A673 (cell line): ENCODE measurements around the gene DPF3.

Source experiments
- CTCF ChIP-seq: fragments of 300-800, 200-600 bp; sonication (generic); conservative IDR thresholded peaks from 2 replicates; pipeline ENCODE4 v1.5.1; 2017; ENCODE audit warnings: low read depth, mild to moderate bottlenecking, antibody characterized with exemption, low read length, moderate library complexity, mixed read lengths
- EZH2 ChIP-seq: fragments of 200-600 bp; sonication (generic); IDR thresholded peaks from 2 replicates; pipeline ENCODE4 v1.6.1; 2017; ENCODE audit warnings: borderline replicate concordance, low read depth, mild to moderate bottlenecking, mixed read lengths, antibody characterized with exemption, low read length; ENCODE audit not compliant: poor library complexity, severe bottlenecking

DNA sequence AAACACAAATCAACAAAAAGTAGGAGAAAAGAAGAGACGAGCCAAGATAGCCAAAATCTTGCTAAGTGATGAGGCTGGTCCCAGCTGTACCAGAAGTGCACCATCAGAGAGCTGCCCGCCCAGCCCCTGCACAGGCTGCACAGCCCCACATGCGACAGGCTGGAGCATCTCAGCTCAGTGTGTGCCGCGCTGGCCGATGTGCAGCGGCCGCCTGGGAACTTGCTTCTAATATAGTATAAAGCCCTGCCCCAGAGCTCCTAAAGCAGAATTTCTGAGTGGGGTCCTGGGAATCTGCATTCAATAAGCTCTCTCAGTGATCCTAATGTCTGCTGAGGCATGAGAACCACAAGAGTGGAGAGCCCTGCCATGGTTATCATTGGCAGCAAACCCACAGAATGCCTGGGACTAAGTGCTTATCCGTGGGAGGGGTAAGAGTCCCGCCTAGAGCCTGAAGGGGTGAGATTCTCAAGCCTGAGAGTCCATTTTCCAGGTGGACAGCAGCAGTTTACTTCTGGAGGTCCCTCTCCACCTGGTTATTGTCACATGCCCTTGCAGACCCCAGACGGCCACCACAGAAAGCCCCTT lies 171.6 kb downstream of the DPF3 start:
- TF ChIP-seq CTCF (no peak), EZH2 (no peak)
